ENCODE results near the gene MBD5. TPM values are rescaled to one million over a fixed set of nuclear protein-coding genes. Genes with fewer than 3 reads are reported as not detected.

MBD5 gene
- total RNA-seq, 1 experiment from 2014 or later, result 8.5 TPM

- no peaks in the 10 kb centered on the region for H3K9me2 ChIP-seq (replicated peaks; ENCODE audit: low read length)
- H3F3A ChIP-seq (ENCODE audit: low read length, unreplicated experiment), result no peaks in the 10 kb centered on the region
- intact Hi-C loops (cut with micrococcal nuclease), result no loop called here
- no peaks in the 10 kb centered on the region for H3K27me3 ChIP-seq (ENCODE audit: low read length)
- H3K79me2 ChIP-seq (ENCODE audit: low read length), result no peaks in the 10 kb centered on the region
- peak overlapping the region; percentile 20 for H3K4me2 ChIP-seq (ENCODE audit: low read length)
- ChIA-PET CTCF (no interaction called here), POLR2A (ENCODE audit: unreplicated experiment) (no interaction called here)
- BruUV-seq (replicated peaks), result no TSS peak
- DNase-seq (no peak), ATAC-seq (no peak)
- TF ChIP-seq EZH2 (IDR thresholded peaks at IDR 0.05; ENCODE audit: low read length, unreplicated experiment) (no peak), CTCF (conservative IDR thresholded peaks at IDR 0.05; ENCODE audit: low read depth, low read length) (no peak), EZH2phosphoT487 (IDR thresholded peaks at IDR 0.05; ENCODE audit: borderline replicate concordance, low read length) (no peak)
- no peak overlapping the region for H3K27ac ChIP-seq (ENCODE audit: low read length)
- no peaks in the 10 kb centered on the region for H3K4me1 ChIP-seq (ENCODE audit: insufficient read depth, low read length)
- no peaks in the 10 kb centered on the region for H3K36me3 ChIP-seq (ENCODE audit: low read depth, low read length)
- no peak overlapping the region for H2AFZ ChIP-seq (ENCODE audit: low read length)
- no peaks in the 10 kb centered on the region for H4K20me1 ChIP-seq (ENCODE audit: low read length)
- no peaks in the 10 kb centered on the region for H3K9me3 ChIP-seq (ENCODE audit: low read length)
- H3K4me3 ChIP-seq (ENCODE audit: low read length), result peak overlapping the region; percentile 22; the same call in 1 of the 2 replicates
- no peak overlapping the region for H3K9ac ChIP-seq (ENCODE audit: low read length)
Observed at GRCh38 chr2:148553332-148553887, 532.5 kb downstream of the MBD5 start.

- Histone ChIP-seq H3K79me2 (ENCODE audit: low read length) (no peaks in the 10 kb centered on the region), H3K27me3 (ENCODE audit: low read length) (no peaks in the 10 kb centered on the region), H3K9me3 (ENCODE audit: low read length) (no peaks in the 10 kb centered on the region), H3K4me1 (ENCODE audit: insufficient read depth, low read length) (no peaks in the 10 kb centered on the region), H3K4me2 (ENCODE audit: low read length) (no peak overlapping the region), H3K9ac (ENCODE audit: low read length) (no peak overlapping the region), H3K36me3 (ENCODE audit: low read depth, low read length) (no peaks in the 10 kb centered on the region), H3K27ac (ENCODE audit: low read length) (no peak overlapping the region), H4K20me1 (ENCODE audit: low read length) (no peaks in the 10 kb centered on the region), H3K9me2 (replicated peaks; ENCODE audit: low read length) (no peaks in the 10 kb centered on the region), H3K4me3 (ENCODE audit: low read length) (no peak overlapping the region), H3F3A (ENCODE audit: low read length, unreplicated experiment) (no peaks in the 10 kb centered on the region), H2AFZ (ENCODE audit: low read length) (no peak overlapping the region)
- POLR2A ChIA-PET (ENCODE audit: unreplicated experiment), result interaction anchor here (0.6 kb wide), 1 partner anchor 106 kb away, joined by 5 read pairs; no protein-coding TSS in a partner anchor
- intact Hi-C loops (cut with micrococcal nuclease), result no loop called here
- CTCF ChIA-PET, result no interaction called here
- peak; percentile 40 for DNase-seq
- ATAC-seq, result no peak
- TF ChIP-seq CTCF (conservative IDR thresholded peaks at IDR 0.05; ENCODE audit: low read depth, low read length), result no peak
- no peak for TF ChIP-seq EZH2phosphoT487 (IDR thresholded peaks at IDR 0.05; ENCODE audit: borderline replicate concordance, low read length)
- BruUV-seq (replicated peaks), result no TSS peak
Observed at GRCh38 chr2:148554459-148555247, 533.8 kb downstream of the MBD5 start.
